ENCODE results near the gene VGLL3. TPM values are rescaled to one million over a fixed set of nuclear protein-coding genes. Genes with fewer than 3 reads are reported as not detected.

VGLL3 gene
- total RNA-seq, 1 experiment from 2014 or later = 0.10 TPM

DNA sequence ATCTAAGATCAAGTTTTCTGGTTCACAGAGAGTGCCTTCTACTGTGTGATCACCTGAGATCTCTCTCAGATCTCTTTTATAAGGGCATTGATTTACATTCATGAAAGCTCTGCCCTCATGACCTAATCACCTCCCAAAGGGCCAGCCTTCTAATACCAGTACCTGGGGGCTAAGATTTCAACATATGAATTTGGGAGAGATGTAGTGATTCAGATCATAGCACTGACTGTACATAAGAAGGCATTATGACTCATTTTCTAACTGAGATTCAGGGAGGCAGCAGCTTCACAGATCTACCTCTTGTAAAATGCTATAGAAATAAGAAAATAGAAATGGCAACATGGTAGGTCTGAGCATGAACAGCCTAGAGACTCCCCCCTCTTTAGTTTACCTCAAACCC is 39.6 kb downstream of the VGLL3 start:
- no peaks in the 10 kb centered on the region for H3K27me3 ChIP-seq (ENCODE audit: insufficient read depth, low read length)
- no peak overlapping the region for H2AFZ ChIP-seq (ENCODE audit: low read depth, low read length, poor library complexity, severe bottlenecking)
- ATAC-seq = no peak
- H3K9me3 ChIP-seq (ENCODE audit: control insufficient read depth in 1 of 2, insufficient read depth in 1 of 2, low read depth in 1 of 2, low read length in 2 of 2) = no peaks in the 10 kb centered on the region
- H3K36me3 ChIP-seq (ENCODE audit: control insufficient read depth in 1 of 2, insufficient read depth in 2 of 2, low read length in 2 of 2) = no peaks in the 10 kb centered on the region
- CTCF ChIA-PET = no interaction called here
- no peak overlapping the region for H3K9ac ChIP-seq (ENCODE audit: low read length)
- intact Hi-C loops (cut with micrococcal nuclease) = no loop called here
- H3K9me2 ChIP-seq (ENCODE audit: insufficient read depth) = no peaks in the 10 kb centered on the region
- H3K79me2 ChIP-seq (ENCODE audit: insufficient read depth, low read length) = no peaks in the 10 kb centered on the region
- no peak overlapping the region for H3K4me3 ChIP-seq (replicated peaks in 1 of 2; ENCODE audit: low read depth in 1 of 2, low read length in 2 of 2)
- no peaks in the 10 kb centered on the region for H3K4me1 ChIP-seq (ENCODE audit: control insufficient read depth in 1 of 2, insufficient read depth in 2 of 2, low read length in 2 of 2)
- TF ChIP-seq TCF7L2 (IDR thresholded peaks at IDR 0.05; ENCODE audit: borderline replicate concordance, extremely low read depth, insufficient read depth, insufficient read length) (no peak), CTCF (IDR thresholded peaks at IDR 0.05 in 2 of 3, conservative IDR thresholded peaks at IDR 0.05 in 1 of 3; ENCODE audit: borderline replicate concordance in 1 of 3, insufficient read depth in 1 of 3, low read depth in 2 of 3, low read length in 2 of 3) (no peak)
- no peaks in the 10 kb centered on the region for H4K20me1 ChIP-seq (ENCODE audit: insufficient read depth)
- DNase-seq (ENCODE audit: low read depth, low spot score) = no peak
- no peak overlapping the region for H3K27ac ChIP-seq (ENCODE audit: low read depth, low read length)
- POLR2A ChIA-PET = no interaction called here
- RAD21 ChIA-PET (ENCODE audit: low non-redundant PET in 1 of 2, low total read pairs in 2 of 2, uncharacterized antibody in 2 of 2, unreplicated experiment in 2 of 2) = no interaction called here
- no peak overlapping the region for H3K4me2 ChIP-seq (ENCODE audit: low read length)
- BruUV-seq (replicated peaks) = no TSS peak

- ChIA-PET RAD21 (ENCODE audit: low non-redundant PET in 1 of 2, low total read pairs in 2 of 2, uncharacterized antibody in 2 of 2, unreplicated experiment in 2 of 2) (no interaction called here), CTCF (no interaction called here), POLR2A (no interaction called here)
- Histone ChIP-seq H3K36me3 (ENCODE audit: control insufficient read depth in 1 of 2, insufficient read depth in 2 of 2, low read length in 2 of 2) (no peaks in the 10 kb centered on the region), H3K27ac (ENCODE audit: low read depth, low read length) (no peak overlapping the region), H3K9me3 (ENCODE audit: control insufficient read depth in 1 of 2, insufficient read depth in 1 of 2, low read depth in 1 of 2, low read length in 2 of 2) (no peaks in the 10 kb centered on the region), H2AFZ (ENCODE audit: low read depth, low read length, poor library complexity, severe bottlenecking) (no peak overlapping the region), H3K79me2 (ENCODE audit: insufficient read depth, low read length) (no peaks in the 10 kb centered on the region), H3K4me2 (ENCODE audit: low read length) (no peak overlapping the region), H4K20me1 (ENCODE audit: insufficient read depth) (no peaks in the 10 kb centered on the region), H3K9me2 (ENCODE audit: insufficient read depth) (no peaks in the 10 kb centered on the region), H3K27me3 (ENCODE audit: insufficient read depth, low read length) (no peaks in the 10 kb centered on the region), H3K4me3 (replicated peaks in 1 of 2; ENCODE audit: low read depth in 1 of 2, low read length in 2 of 2) (no peak overlapping the region), H3K4me1 (ENCODE audit: control insufficient read depth in 1 of 2, insufficient read depth in 2 of 2, low read length in 2 of 2) (no peaks in the 10 kb centered on the region), H3K9ac (ENCODE audit: low read length) (no peak overlapping the region)
- BruUV-seq (replicated peaks) = no TSS peak
- ATAC-seq (no peak), DNase-seq (ENCODE audit: low read depth, low spot score) (no peak)
- intact Hi-C loops (cut with micrococcal nuclease) = no loop called here
- TF ChIP-seq CTCF (IDR thresholded peaks at IDR 0.05 in 2 of 3, conservative IDR thresholded peaks at IDR 0.05 in 1 of 3; ENCODE audit: borderline replicate concordance in 1 of 3, insufficient read depth in 1 of 3, low read depth in 2 of 3, low read length in 2 of 3) (no peak), ELF1 (IDR thresholded peaks at IDR 0.05; ENCODE audit: borderline replicate concordance, low read depth) (no peak), POLR2AphosphoS5 (IDR thresholded peaks at IDR 0.05; ENCODE audit: low read depth, low read length) (no peak), ZNF274 (IDR thresholded peaks at IDR 0.05; ENCODE audit: low read depth, low read length) (no peak), RAD21 (IDR thresholded peaks at IDR 0.05; ENCODE audit: low read depth) (no peak), ZBTB33 (IDR thresholded peaks at IDR 0.05; ENCODE audit: extremely low read depth, insufficient replicate concordance, low read length) (no peak), JUND (IDR thresholded peaks at IDR 0.05) (no peak), YY1 (IDR thresholded peaks at IDR 0.05; ENCODE audit: extremely low read depth, insufficient replicate concordance, low read depth, low read length) (no peak), TCF7L2 (IDR thresholded peaks at IDR 0.05; ENCODE audit: borderline replicate concordance, extremely low read depth, insufficient read depth, insufficient read length) (no peak), SRF (IDR thresholded peaks at IDR 0.05; ENCODE audit: low read depth) (no peak), SP1 (IDR thresholded peaks at IDR 0.05; ENCODE audit: low read depth) (no peak), EZH2phosphoT487 (IDR thresholded peaks at IDR 0.05; ENCODE audit: borderline replicate concordance) (no peak), FOSL1 (IDR thresholded peaks at IDR 0.05; ENCODE audit: low read depth) (no peak)
- TF ChIP-seq, protein P1, sequence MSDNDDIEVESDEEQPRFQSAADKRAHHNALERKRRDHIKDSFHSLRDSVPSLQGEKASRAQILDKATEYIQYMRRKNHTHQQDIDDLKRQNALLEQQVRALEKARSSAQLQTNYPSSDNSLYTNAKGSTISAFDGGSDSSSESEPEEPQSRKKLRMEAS (IDR thresholded peaks at IDR 0.05) = no peak
Measured at GRCh38 chr3:86950717-86951116, 40.2 kb downstream of the VGLL3 start.
